GM21825 (cell line): ENCODE results near the gene FLT1.

ENCODE experiments used
- ATAC-seq: cut with Tn5 transposase; IDR thresholded peaks from one replicate; pipeline ENCODE4 v1.9.1; 2021; ENCODE audit warnings: mild to moderate bottlenecking, moderate library complexity; ENCODE audit not compliant: unreplicated experiment

Gene FLT1

DNA sequence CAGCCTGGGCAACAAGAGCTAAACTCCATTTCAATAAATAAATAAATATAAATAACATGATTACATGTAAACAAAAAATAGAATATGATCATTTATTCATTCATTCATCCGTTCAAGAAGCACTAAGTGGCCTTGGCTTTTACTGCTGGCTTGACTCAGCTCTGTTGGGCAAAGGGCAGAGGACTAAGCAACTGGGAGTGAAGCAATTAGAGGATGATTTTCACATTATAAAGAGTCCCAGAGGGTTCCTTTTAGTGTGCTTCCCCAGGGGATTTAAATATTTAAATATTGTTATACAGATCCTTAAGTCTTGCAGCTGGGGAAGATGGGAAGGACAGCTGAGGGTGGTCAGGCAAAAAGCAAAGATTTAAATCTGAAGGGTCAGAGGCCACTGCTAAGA lies 34.9 kb upstream of the FLT1 start:
- no peak for ATAC-seq

- ATAC-seq: no peak
Observed at GRCh38 chr13:28528848-28529247, 33.9 kb upstream of the FLT1 start.

- ATAC-seq: no peak
Observed at GRCh38 chr13:28528388-28528787, 33.5 kb upstream of the FLT1 start.

GRCh38 chr13:28527629-28528028 lies 32.7 kb upstream of the FLT1 start:
- ATAC-seq: no peak

GRCh38 chr13:28526876-28527275 lies 31.9 kb upstream of the FLT1 start:
- no peak for ATAC-seq

DNA sequence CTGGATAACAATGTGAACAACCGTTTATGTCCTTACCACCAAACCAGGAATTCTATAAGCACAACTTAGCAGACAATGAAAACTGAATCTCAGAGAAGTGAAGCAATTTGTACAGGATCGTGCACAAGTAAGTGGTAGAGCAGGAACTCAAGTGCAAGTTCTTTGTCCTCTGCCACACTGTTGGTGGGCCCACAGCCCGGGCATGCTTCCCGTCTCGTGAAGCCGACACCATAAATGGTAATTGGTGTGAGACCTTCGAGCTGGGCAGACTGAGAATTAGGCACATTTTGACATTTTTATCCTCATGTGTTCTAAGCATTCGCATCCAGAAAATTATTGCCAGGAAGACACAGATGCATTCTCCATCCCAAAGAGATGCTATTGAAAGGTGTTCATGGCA lies 27.9 kb upstream of the FLT1 start:
- ATAC-seq: no peak

GRCh38 chr13:28513745-28514144 lies 18.8 kb upstream of the FLT1 start:
- no peak for ATAC-seq

DNA sequence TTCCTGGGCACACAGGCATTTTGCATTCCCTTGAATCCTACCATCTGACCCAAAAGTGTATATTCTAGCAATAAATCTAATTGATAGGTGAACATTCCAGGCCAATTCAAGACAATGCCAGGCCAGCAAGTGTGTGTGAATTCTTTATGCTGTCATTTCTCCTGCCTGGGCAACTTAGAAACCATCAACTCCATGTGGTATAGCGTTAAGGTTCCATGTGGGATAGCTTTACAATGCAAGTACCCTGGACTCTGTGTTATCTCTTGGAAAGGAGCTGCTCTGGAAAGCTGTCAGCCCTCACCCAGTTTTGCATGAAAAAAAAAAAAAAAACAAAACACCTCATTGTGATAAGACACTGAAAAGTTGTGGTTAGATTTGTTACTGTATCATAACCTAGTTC lies 15.6 kb upstream of the FLT1 start:
- ATAC-seq: no peak

- no peak for ATAC-seq
Observed at GRCh38 chr13:28510066-28510465, 15.1 kb upstream of the FLT1 start.

- ATAC-seq: no peak
Observed at GRCh38 chr13:28505543-28506135, 10.7 kb upstream of the FLT1 start.

DNA sequence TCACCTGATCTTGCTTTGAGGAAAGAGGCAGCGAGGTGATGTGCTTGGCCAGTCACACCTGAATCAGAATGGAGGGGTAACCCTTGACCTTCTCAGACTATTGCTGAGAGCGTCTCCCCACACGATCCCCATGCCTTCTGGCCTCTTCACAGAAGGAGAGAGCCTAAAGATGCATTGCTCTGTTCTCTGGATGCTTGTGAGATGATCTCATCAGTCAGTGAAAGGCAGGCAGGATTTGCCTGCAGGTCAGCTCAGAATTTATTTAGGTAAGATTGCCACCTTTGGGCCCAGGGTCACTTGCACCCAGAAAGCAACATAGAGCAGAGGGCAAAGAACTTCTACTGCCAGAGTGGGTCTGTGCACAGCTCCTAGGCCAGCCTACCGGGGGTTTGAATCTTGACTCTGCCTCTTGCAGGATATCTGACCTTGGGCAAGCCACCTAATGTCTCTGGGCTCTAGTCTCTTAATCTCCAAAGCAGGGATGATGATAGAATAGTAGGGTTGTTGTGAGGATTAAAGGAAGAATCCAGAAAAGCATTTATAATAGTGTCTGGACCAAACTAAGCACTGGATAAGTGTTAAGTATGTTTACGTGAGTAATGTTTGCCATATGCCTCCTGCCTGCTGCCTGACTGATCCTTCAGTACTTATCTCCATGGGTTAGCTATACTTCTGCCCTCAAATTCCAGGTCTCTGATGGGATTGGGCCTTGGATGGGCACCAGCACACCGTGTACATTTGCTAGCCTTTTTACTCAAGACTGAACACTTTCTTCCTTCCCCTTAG lies 8.4 kb upstream of the FLT1 start:
- no peak for ATAC-seq

DNA sequence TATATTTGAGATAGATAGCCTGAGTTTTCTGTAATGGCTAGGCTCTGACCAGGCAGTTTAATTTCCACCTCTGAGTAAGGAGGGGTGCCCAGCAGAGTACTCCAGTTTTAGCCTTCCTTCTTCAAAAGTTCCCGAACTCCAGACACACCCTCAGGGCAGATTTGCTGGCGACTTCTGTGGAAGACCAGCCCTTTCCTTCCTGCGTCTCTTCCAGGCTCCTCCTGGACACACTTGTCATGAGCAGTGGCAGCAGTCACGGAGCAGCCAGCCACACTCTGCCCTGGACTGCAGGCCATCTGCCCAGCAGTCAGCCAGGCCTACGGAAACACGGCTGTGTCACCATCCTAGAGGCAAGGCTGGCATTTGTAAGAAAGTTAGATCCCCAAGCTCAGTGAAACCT lies 6.6 kb upstream of the FLT1 start:
- ATAC-seq: no peak

DNA sequence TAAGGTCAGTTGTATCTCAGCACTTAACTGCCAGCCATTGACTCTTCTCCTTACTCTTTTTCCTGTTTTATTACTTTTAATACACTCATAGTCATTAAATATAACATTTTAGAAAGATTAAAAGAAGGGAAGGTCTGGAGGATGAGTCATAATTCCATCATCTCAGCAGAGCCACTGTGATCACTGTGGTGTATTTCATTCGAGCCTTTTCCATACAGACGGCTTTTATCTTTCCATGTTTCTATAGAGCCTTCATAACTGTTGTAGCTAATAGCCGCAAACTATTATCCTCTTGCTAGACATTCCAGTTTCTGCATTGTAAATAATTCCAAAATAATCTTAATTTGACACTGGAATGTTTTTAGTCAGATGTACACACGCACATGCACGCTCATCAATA lies 4.7 kb upstream of the FLT1 start:
- ATAC-seq: no peak

GRCh38 chr13:28498481-28499115 lies 3.7 kb upstream of the FLT1 start:
- no peak for ATAC-seq

- no peak for ATAC-seq
Observed at GRCh38 chr13:28497143-28497876, 2.4 kb upstream of the FLT1 start.

- no peak for ATAC-seq
Observed at GRCh38 chr13:28496188-28496564, 1.2 kb upstream of the FLT1 start.

GRCh38 chr13:28495538-28496187 lies 735 bp upstream of the FLT1 start:
- ATAC-seq: no peak

DNA sequence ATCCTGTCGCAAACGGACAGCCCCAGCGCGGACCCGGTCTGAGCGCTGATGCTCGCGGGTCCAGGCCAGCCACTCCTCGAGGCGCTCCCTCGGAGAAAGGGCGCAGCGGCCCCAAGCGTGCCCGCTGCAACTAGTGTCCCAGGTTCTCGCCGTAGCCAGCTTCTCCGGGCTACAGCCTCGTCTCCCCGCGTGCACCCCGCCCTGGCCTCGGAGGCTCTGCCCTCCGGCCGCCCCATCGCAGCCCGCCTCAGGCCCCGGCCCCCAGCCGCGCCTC lies 487 bp downstream of the FLT1 start:
- ATAC-seq: no peak

GRCh38 chr13:28493740-28494503 lies 1.0 kb downstream of the FLT1 start:
- ATAC-seq: no peak

DNA sequence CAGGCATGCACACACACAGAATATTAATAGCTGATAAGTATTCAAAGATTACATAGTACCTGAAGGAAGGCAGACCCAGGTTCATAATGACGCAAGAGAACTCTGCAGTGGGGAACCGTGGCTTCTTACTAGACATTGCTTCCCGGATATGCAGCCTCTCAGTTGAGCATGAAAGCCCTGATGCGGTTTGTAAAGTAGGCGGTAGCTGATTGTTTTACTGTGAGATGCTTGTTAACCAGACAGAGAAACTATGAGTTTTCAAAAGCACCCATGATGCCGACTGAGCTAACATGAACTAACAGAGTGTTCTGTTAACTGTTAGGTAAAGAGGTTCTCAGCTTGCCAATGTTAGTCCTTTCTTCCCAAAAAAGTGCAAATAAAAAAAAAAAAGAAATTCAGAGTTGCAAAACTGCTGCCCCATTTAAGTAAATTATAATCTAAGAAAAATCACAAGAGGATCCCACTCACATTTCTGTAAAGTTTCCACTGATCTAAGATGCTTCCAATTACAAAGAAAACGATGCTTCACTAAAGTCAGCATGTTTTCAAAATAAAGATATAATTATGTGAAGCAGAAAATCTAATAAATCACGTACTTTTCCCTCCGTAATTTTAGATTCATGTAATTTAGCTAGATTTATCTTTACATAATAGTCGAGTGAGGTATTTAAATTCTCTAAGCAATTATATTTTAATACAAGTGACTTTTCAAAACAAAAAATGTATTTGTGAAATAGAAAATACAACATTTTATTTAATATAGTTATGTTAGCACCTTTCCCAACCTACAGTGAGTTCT lies 2.2 kb downstream of the FLT1 start:
- no peak for ATAC-seq
